Osteocyte (in vitro differentiated cells): ENCODE results near the gene TSPAN19. TPM values are rescaled to one million over a fixed set of nuclear protein-coding genes. Genes with fewer than 3 reads are reported as not detected.
"Not testable (repeated sequence)": the region's sequence is repeated elsewhere in the genome, so short reads cannot be mapped to it uniquely, and the experiment has no call there.

Experiments
- DNase-seq: peaks from one replicate; pipeline ENCODE4 v3.0.0; 2021; ENCODE audit warnings: mixed read lengths; ENCODE audit not compliant: unreplicated experiment; ENCODE audit errors: extremely low spot score
- H3K27ac Mint-ChIP-seq: one replicate; pipeline ENCODE4 v1.8.0; 2021; ENCODE audit warnings: mild to moderate bottlenecking, mixed read lengths; ENCODE audit not compliant: unreplicated experiment
- H3K27me3 Mint-ChIP-seq: one replicate; pipeline ENCODE4 v1.8.0; 2021; ENCODE audit warnings: mixed read lengths; ENCODE audit not compliant: unreplicated experiment
- H3K36me3 Mint-ChIP-seq: one replicate; pipeline ENCODE4 v1.8.0; 2021; ENCODE audit warnings: mixed read lengths; ENCODE audit not compliant: unreplicated experiment
- H3K4me1 Mint-ChIP-seq: one replicate; pipeline ENCODE4 v1.8.0; 2021; ENCODE audit warnings: mixed read lengths; ENCODE audit not compliant: unreplicated experiment
- H3K4me3 Mint-ChIP-seq: one replicate; pipeline ENCODE4 v1.8.0; 2021; ENCODE audit warnings: mild to moderate bottlenecking, moderate library complexity, mixed read lengths; ENCODE audit not compliant: unreplicated experiment
- H3K9me3 Mint-ChIP-seq: one replicate; pipeline ENCODE4 v1.8.0; 2021; ENCODE audit warnings: mixed read lengths; ENCODE audit not compliant: unreplicated experiment
- total RNA-seq: library from RNA; stranded (reverse); gene quantifications from 2 replicates; pipeline ENCODE4 v1.2.1, GENCODE V29; 2021
- TF ChIP-seq, protein P1 (sequence below): fragments of 200-600 bp; sonication (generic); IDR thresholded peaks from 2 replicates; pipeline ENCODE4 v1.5.0; 2021; ENCODE audit warnings: antibody characterized with exemption, mild to moderate bottlenecking, moderate library complexity

The TSPAN19 gene
- total RNA-seq, 1 donor from 2014 or later = not detected

DNA sequence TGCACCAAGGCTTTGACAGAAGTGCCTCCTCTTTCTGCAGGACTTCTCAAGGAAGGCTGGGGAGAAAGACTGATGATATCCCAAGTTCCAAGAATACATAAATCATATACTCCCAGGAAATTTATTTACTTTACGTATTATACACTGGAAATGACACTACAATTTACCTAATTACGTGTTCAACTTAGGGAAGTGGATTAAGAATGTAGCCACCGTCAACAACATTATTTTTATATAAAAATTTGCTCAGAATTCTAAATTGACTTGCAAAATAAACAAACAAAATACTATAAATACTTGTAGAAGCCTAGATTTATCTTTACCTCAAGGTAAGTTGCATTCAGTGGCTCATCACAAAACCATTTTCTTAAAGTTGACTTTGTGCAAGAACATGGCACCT lies 18.9 kb downstream of the TSPAN19 start:
- no peaks in the 10 kb centered on the region for H3K9me3 Mint-ChIP-seq
- no peak overlapping the region for H3K27ac Mint-ChIP-seq
- peaks cover 7% of the 10 kb centered on the region for H3K4me1 Mint-ChIP-seq

DNA sequence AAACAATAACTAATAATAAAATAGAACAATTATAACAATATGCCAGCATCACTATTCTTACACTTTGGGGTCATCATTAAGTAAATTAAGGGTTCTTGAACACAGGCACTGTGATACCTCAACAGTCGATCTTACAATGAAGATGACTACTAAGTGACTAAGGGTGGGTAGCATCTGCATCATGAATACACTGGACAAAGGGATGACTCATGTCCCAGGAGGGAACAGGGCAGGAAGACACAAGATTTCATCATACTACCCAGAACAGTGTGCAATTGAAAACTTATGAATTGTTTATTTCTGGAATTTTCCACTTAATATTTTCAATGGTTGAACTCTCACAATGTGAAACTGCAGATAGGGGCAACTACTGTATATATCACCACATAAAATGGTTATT lies 19.7 kb downstream of the TSPAN19 start:
- Mint-ChIP-seq H3K4me1 (peaks cover 7% of the 10 kb centered on the region), H3K9me3 (no peaks in the 10 kb centered on the region), H3K27me3 (peaks cover 15% of the 10 kb centered on the region), H3K36me3 (no peaks in the 10 kb centered on the region), H3K4me3 (no peak overlapping the region), H3K27ac (no peak overlapping the region)
- TF ChIP-seq, protein P1, sequence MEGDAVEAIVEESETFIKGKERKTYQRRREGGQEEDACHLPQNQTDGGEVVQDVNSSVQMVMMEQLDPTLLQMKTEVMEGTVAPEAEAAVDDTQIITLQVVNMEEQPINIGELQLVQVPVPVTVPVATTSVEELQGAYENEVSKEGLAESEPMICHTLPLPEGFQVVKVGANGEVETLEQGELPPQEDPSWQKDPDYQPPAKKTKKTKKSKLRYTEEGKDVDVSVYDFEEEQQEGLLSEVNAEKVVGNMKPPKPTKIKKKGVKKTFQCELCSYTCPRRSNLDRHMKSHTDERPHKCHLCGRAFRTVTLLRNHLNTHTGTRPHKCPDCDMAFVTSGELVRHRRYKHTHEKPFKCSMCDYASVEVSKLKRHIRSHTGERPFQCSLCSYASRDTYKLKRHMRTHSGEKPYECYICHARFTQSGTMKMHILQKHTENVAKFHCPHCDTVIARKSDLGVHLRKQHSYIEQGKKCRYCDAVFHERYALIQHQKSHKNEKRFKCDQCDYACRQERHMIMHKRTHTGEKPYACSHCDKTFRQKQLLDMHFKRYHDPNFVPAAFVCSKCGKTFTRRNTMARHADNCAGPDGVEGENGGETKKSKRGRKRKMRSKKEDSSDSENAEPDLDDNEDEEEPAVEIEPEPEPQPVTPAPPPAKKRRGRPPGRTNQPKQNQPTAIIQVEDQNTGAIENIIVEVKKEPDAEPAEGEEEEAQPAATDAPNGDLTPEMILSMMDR = no peak
- DNase-seq = no peak

More for the DNA sequence above, 18.9 kb downstream of the TSPAN19 start:
- Mint-ChIP-seq H3K36me3 (no peaks in the 10 kb centered on the region), H3K27me3 (peaks cover 16% of the 10 kb centered on the region), H3K4me3 (no peak overlapping the region)
- DNase-seq = no peak
- TF ChIP-seq, protein P1 = no peak

DNA sequence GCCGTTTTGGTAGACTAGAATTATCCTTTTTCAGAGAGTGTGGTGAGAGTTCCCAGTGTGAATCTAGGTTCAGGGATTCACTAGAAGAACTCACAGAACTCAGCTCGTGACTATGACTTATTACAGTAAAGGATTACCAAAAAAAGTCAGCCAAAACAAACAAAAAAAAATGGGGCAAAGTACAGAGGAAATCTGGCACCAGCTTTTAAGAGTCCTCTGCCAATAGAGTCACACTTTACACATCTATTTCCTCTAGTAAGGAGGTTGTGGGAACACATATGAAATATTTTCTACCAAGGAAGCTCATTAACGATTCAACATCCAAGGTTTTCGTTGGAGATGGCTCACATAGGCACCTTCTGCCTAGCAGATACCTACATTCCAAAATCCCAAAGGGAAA lies 28.2 kb downstream of the TSPAN19 start:
- TF ChIP-seq, protein P1 = no peak
- Mint-ChIP-seq H3K4me3 (no peak overlapping the region), H3K9me3 (no peaks in the 10 kb centered on the region), H3K27me3 (peaks cover 13% of the 10 kb centered on the region), H3K36me3 (no peaks in the 10 kb centered on the region), H3K27ac (no peak overlapping the region), H3K4me1 (no peaks in the 10 kb centered on the region)
- DNase-seq = no peak

- Mint-ChIP-seq H3K27me3 (peaks cover 4% of the 10 kb centered on the region), H3K4me3 (no peak overlapping the region), H3K9me3 (no peaks in the 10 kb centered on the region), H3K27ac (no peak overlapping the region), H3K36me3 (no peaks in the 10 kb centered on the region), H3K4me1 (no peaks in the 10 kb centered on the region)
- TF ChIP-seq, protein P1 = no peak
- no peak for DNase-seq
Observed at GRCh38 chr12:85006206-85006605, 29.9 kb downstream of the TSPAN19 start.

GRCh38 chr12:85005615-85006014 lies 30.5 kb downstream of the TSPAN19 start:
- TF ChIP-seq, protein P1 = no peak
- Mint-ChIP-seq H3K4me1 (no peaks in the 10 kb centered on the region), H3K4me3 (no peak overlapping the region), H3K27me3 (peaks cover 2% of the 10 kb centered on the region), H3K36me3 (no peaks in the 10 kb centered on the region), H3K27ac (no peak overlapping the region), H3K9me3 (no peaks in the 10 kb centered on the region)
- no peak for DNase-seq

DNA sequence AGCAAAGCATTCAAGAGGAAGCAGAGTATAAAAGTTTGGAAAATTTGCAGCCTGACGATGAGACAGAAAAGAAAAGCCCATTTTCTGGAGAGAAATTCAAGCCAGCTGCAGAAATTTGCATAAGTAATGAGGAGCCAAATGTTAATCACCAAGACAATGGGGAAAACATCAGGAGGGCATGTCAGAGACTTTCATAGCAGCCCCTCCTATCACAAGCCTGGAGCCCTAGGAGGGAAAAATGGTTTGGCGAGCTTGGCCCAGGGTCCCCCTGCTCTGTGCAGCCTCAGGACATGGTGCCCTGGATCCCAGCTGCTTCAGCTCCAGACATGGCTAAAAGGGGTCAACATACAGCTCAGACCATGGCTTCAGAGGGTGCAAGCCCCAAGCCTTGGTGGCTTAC lies 31.0 kb downstream of the TSPAN19 start:
- not testable (repeated sequence) for DNase-seq, H3K36me3 Mint-ChIP-seq, H3K27ac Mint-ChIP-seq, H3K27me3 Mint-ChIP-seq, H3K4me1 Mint-ChIP-seq, H3K9me3 Mint-ChIP-seq, H3K4me3 Mint-ChIP-seq
